ENCODE data around the gene MRPL14. TPM values are rescaled to one million over a fixed set of nuclear protein-coding genes. Genes with fewer than 3 reads are reported as not detected.
A peak's percentile ranks its signal among the peaks of the same experiment; 100 is the strongest.

The MRPL14 gene
- total RNA-seq, 1 experiment from 2014 or later = 69.6 TPM

GRCh38 chr6:44128020-44128917 lies 1.0 kb upstream of the MRPL14 start:
- ATAC-seq (peak; percentile 57), DNase-seq (ENCODE audit: low read depth, low spot score) (no peak)
- H3K9me2 ChIP-seq (ENCODE audit: insufficient read depth) = no peaks in the 10 kb centered on the region
- peak overlapping the region; percentile 69 to 73 for H3K4me3 ChIP-seq (replicated peaks in 1 of 2; ENCODE audit: low read depth in 1 of 2, low read length in 2 of 2)
- peaks cover 70% of the 10 kb centered on the region for H3K79me2 ChIP-seq (ENCODE audit: insufficient read depth, low read length)
- H3K9me3 ChIP-seq (ENCODE audit: control insufficient read depth in 1 of 2, insufficient read depth in 1 of 2, low read depth in 1 of 2, low read length in 2 of 2) = no peaks in the 10 kb centered on the region
- H4K20me1 ChIP-seq (ENCODE audit: insufficient read depth) = peaks cover 18% of the 10 kb centered on the region
- BruUV-seq (replicated peaks) = no TSS peak
- ChIA-PET CTCF (interaction anchor here (0.6 to 1.2 kb wide), 2 partner anchors 26 to 404 kb away, joined by 3 to 4 read pairs; no protein-coding TSS in a partner anchor), RAD21 (ENCODE audit: low non-redundant PET in 1 of 2, low total read pairs in 2 of 2, uncharacterized antibody in 2 of 2, unreplicated experiment in 2 of 2) (interaction anchor here in 1 of 2 experiments (0.5 kb wide), 1 partner anchor 51 kb away, joined by 3 read pairs; no protein-coding TSS in a partner anchor), POLR2A (interaction anchor here (0.5 to 1.0 kb wide), 4 partner anchors 10 to 275 kb away, joined by 3 to 9 read pairs (median 5); partner anchors contain the start of gene HSP90AB1)
- TF ChIP-seq EZH2phosphoT487 (IDR thresholded peaks at IDR 0.05; ENCODE audit: borderline replicate concordance) = no peak
- peak; percentile 34; the same call in 1 of the 2 replicates for TF ChIP-seq EGR1 (IDR thresholded peaks at IDR 0.05; ENCODE audit: low read depth)
- peak in 2 of 3 experiments; percentile 0 to 5; a peak in 1 of 6 replicates for TF ChIP-seq CTCF (IDR thresholded peaks at IDR 0.05 in 2 of 3, conservative IDR thresholded peaks at IDR 0.05 in 1 of 3; ENCODE audit: borderline replicate concordance in 1 of 3, insufficient read depth in 1 of 3, low read depth in 2 of 3, low read length in 2 of 3)
- peak overlapping the region; percentile 95 for H3K4me2 ChIP-seq (ENCODE audit: low read length)
- intact Hi-C loops (cut with micrococcal nuclease) = no loop called here
- no peaks in the 10 kb centered on the region for H3K27me3 ChIP-seq (ENCODE audit: insufficient read depth, low read length)
- H2AFZ ChIP-seq (ENCODE audit: low read depth, low read length, poor library complexity, severe bottlenecking) = no peak overlapping the region
- H3K27ac ChIP-seq (ENCODE audit: low read depth, low read length) = peak overlapping the region; percentile 76
- H3K4me1 ChIP-seq (ENCODE audit: control insufficient read depth in 1 of 2, insufficient read depth in 2 of 2, low read length in 2 of 2) = peaks cover 22 to 50% of the 10 kb centered on the region in 2 experiments; a peak in 3 of 4 replicates
- peak overlapping the region; percentile 89 for H3K9ac ChIP-seq (ENCODE audit: low read length)
- H3K36me3 ChIP-seq (ENCODE audit: control insufficient read depth in 1 of 2, insufficient read depth in 2 of 2, low read length in 2 of 2) = peaks cover 0 to 13% of the 10 kb centered on the region in 2 experiments; a peak in 1 of 4 replicates

Data from HCT116 (cell line).